Measurements from ENCODE around the gene IMPA2.
A peak's percentile ranks its signal among the peaks of the same experiment; 100 is the strongest.
"Not testable (repeated sequence)": the region's sequence is repeated elsewhere in the genome, so short reads cannot be mapped to it uniquely, and the experiment has no call there.

IMPA2 gene

DNA sequence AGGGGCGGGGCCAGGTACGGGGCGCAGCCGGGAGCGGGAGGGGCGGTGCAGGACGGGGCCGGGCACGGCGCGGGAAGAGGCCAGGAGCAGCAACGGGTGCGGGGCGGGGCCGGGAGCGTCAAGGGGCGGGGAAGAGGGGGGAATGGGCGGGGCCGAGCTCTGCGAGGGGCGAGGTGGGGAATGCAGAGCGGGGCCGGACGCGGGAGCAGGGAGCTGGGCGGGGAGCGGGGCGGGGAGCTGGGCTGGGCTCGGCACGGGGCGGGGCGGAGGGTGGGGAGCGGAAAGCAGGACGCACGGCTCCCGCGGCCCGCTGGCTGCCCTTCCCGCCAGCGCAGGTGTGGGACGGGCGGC is at the start of gene IMPA2:
TSS of gene IMPA2 (plus strand) at position 316 of the 351 bp plus-strand sequence. CDS start 163 bp downstream, outside the sequence.
- DNase-seq (ENCODE audit: low read depth in 3 of 3): peak in 1 of 3 donors; percentile 95

DNA sequence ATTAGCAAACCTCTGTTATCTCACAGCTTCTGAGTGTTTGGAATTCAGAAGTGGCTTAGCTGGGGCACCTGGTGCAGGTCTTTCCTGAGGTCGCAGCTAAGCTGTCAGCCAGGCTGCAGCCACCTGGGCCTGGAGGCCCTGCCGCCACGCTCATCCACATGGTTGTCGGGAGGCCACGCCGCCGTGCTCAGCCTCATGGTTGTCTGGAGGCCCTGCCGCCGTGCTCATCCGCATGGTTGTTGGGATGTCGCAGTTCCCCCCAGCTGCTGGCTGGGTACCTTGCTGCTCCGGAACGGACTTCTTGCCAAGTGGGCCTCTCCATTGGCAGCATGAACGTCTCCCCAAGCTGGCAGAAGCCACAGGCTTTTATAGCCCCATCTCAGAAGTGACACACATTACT is 48.9 kb upstream of the IMPA2 start:
- no peak for DNase-seq (ENCODE audit: low read depth in 3 of 3)

GRCh38 chr18:11937874-11938478 is 43.3 kb upstream of the IMPA2 start:
- peak; percentile 32 to 71 (median 65) for DNase-seq (ENCODE audit: low read depth in 3 of 3)

DNA sequence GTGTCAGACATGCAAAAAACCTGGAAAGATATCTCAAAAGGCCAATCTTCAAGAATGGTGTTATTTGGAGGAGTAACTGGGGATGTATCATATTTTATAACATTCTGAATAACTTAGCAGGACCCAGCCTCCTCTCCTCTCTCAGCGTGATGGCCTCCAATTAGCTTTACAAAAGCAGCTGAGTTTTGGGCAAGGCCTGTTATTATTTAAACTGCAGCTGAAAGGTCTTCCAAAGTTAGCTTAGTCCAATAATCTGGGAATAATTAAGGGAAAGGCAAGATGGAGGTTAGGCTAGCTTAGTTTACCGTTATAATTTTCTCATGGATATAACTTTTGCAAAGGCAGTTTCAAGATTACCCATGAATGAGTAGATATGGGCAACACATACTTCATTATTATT is 40.4 kb upstream of the IMPA2 start:
- no peak for DNase-seq (ENCODE audit: low read depth in 3 of 3)

DNA sequence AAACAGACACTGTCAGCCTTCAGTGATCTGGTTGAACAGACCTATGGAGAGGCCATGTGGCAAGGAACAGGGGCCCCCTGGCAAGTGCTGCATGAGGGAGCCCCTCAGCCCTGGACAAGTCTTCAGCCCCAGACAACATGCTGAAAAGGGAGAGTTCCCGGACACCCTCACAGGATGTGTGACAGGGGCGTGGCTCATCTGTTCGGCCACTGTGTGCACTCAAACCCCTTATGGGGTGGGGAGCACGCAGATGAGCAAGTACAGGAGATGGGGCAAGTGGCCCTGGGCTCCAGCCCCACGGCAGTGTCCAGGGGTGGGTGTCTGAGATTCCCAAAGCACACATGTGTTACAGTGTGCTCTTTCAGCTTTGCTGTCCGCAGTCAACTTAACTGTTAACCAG is 37.8 kb upstream of the IMPA2 start:
- DNase-seq (ENCODE audit: low read depth in 3 of 3): no peak

DNA sequence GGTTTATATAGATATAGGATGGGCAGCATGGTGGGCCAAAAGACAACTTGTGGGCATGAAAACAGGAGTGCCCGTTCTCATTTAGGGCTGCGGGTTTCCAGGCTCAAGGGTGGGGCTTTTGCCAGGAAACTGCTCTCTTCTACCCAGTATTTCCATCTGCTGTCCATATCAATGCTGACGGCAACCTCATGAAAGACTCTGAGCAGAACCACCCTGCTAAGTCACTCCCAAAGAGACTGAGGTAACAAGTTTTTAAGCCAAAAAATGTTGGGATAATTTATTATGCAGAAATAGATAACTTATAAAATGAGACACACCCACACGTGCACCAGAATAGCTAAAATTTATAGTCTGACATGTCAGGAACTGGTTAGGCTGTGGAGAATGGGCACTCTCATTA is 37.1 kb upstream of the IMPA2 start:
- no peak for DNase-seq (ENCODE audit: low read depth in 3 of 3)

DNA sequence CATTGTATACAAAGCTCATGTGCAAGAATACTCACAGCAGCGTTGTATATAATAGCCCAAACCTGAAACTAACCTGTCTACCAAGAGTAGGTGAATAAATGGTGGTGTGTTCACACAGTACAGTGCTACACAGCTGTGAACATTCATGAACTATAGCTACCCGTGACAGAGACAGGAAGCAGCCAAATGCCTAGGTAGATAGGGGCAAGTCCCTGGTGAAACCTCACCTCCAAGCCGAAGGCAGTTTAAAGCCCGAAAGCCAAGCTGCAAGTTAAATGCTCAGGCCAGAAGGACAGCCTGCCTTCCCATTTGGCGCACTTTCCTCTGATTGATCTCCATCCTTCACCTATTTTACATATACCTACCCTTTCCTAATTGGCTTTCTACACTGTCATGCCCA is 36.5 kb upstream of the IMPA2 start:
- DNase-seq (ENCODE audit: low read depth in 3 of 3): no peak

DNA sequence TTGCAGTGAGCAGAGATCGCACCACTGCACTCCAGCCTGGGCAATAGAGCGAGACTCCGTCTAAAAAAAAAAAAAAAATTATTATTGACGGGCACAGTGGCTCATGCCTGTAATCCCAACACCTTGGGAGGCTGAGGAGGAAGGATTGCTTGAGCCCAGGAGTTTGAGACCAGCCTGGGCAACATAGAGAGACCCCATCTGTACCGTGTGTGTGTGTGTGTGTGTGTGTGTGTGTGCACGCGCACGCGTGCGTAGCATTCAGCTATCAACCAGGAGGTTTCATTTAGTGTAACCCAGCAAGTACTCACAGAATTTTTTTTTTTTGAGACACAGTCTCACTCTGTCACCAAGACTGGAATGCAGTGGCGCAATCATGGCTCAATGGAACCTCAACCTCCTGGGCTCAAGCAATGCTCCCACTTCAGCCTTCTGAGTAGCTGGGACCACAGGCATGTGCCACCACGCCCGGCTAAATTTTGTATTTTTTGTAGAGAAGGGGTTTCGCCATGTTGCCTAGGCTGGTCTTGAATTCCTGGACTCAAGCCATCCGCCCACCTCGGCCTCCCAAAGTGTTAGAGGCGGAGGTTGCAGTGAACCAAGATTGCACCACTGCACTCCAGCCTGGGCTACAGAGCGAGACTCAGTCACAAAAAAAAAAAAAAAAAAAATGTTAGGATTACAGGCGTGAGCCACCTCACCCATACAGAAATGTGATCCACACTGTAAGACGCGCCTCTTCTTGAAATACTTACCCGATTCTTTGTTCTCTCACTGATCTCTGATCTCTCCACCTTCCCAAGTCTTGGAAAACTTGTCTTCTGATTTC is 35.3 kb upstream of the IMPA2 start:
- not testable (repeated sequence) for DNase-seq (ENCODE audit: low read depth in 3 of 3)

GRCh38 chr18:11946756-11947155 is 34.6 kb upstream of the IMPA2 start:
- no peak for DNase-seq (ENCODE audit: low read depth in 3 of 3)

DNA sequence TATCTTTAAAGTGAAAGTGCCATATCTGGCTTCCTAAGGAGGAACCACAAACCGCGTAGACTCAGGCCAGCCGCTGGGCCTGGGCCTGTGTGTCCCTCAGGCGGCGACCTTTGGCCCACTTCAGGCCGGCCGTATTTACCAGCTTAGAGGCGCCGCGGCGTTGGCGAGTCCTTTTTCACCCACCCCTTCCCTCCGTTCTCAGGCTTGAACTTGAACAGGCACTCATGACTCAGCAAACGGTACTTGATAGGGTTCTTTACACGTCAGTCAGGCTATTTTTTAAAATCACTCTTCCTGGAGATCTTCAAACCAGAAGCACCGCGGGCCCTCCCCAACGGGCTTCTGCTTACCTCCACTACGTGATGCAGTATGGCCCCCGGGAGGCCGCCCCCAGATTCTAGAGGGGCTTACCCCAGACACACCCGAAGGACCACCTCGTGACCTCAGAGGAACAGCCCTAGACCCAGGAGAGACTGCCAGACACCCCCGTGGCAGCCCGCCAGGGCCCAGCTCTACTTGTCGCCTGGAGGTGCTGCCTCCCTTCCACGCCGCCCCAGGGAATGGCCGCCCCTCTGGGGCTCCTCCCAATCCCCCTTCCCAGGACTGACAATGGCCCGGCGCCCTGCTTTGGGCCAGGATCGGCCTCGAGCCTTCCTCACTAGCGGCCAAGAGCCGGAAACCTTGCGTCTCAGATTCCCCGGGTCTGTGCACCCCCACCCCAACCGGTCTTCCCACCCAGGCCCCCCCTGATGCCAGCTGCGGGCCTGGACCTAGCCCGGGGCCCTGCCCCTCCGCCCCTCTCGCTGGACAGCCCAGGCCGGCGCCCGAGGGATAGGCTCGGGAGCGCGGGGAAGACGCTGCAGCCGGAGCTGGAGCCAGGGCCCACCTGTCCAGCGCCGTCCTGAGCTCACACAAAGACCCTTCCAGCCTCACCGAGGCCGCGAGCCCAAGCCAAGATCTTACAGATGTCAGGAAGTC is 33.8 kb upstream of the IMPA2 start:
- peak; percentile 35 to 50 (median 37) for DNase-seq (ENCODE audit: low read depth in 3 of 3)

DNA sequence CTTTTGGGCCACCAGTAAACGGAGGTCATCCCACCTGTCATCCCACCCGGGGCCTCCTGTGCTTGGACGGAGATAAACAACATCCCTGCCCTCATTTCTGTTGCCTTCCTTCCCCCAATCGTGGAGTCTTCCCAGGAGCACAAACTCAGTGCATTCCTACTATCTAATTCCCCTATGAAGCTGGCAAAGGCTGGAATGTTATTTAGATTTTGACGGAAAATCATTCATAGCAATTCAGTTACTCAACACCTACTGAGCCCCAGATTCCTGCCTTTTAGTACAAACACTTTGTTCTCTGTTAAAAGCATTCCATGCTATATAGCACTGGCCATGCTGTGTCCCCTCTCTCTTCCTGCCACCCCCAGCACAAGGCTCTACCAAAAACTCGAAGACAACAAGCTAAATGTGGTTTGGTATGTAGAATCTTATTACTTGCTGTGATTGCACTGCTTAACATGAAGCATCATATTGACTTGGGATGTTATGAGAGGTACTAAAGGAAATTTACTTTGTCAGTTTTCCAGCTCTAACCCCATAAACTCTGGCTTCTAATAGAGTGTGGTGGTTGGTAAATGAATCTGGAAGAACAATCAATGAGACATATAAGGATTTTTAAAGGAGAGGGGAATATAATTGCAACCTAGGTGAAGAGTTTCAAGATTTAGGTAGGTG is 32.3 kb upstream of the IMPA2 start:
- DNase-seq (ENCODE audit: low read depth in 3 of 3): no peak

GRCh38 chr18:11950824-11951223 is 30.5 kb upstream of the IMPA2 start:
- no peak for DNase-seq (ENCODE audit: low read depth in 3 of 3)

DNA sequence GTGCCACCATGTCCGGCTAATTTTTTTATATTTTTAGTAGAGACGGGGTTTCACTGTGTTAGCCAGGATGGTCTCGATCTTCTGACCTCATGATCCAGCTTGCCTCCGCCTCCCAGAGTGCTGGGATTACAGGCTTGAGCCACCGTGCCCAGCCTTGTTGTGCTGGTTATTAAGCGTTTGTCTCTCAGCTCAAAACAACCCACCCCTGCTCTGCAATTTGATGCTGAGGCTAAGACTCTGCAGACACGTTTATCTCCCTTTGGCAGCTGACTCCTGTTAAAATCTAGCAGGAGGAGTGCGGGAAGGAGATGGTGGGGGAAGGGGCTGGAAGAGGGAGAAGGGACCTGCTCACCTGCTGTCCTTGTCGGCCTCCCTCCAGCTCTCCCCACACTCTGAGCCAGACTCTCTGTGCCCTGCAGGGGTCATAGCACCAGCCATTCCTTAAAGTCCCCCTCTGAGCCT is 29.9 kb upstream of the IMPA2 start:
- no peak for DNase-seq (ENCODE audit: low read depth in 3 of 3)

- DNase-seq (ENCODE audit: low read depth in 3 of 3): no peak
These were observed 28.2 kb upstream of the IMPA2 start for GRCh38 chr18:11953113-11953512.

DNA sequence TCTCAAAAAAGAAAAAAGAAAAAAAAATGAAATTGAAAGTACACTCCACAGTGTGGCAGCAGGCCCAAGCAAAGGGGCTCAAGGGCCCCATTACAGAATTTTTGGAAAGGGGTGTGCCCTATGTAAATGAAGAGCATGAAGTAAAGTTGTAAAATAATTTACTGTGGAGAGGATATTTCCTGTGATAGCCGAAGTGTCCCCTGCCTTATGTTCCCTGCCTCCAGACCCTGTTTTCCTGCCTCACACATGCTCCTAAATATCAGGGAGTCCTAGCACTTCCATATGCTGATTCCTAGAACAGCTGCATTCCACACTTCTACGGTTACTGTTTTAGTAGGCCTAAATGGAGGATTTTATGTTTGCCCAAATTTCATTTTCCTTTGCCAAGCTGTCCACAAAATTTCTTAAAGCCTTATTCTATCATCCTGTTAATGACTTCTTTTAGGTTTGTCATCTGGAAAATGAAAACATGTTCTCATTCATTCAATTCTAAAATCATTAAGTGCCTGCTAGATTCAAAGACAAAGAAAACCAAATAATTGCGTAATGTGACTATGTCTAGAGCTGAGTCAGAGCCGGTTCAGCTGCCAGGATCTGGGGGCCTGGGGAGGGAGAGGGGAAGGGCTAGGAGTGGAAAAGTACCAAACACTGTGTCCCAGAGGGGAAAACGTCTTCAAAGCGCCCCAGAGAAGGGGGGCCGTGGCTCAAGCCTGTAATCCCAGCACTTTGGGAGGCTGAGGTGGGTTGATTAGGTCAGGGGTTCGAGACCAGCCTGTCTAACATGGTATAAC is 25.9 kb upstream of the IMPA2 start:
- no peak for DNase-seq (ENCODE audit: low read depth in 3 of 3)

DNA sequence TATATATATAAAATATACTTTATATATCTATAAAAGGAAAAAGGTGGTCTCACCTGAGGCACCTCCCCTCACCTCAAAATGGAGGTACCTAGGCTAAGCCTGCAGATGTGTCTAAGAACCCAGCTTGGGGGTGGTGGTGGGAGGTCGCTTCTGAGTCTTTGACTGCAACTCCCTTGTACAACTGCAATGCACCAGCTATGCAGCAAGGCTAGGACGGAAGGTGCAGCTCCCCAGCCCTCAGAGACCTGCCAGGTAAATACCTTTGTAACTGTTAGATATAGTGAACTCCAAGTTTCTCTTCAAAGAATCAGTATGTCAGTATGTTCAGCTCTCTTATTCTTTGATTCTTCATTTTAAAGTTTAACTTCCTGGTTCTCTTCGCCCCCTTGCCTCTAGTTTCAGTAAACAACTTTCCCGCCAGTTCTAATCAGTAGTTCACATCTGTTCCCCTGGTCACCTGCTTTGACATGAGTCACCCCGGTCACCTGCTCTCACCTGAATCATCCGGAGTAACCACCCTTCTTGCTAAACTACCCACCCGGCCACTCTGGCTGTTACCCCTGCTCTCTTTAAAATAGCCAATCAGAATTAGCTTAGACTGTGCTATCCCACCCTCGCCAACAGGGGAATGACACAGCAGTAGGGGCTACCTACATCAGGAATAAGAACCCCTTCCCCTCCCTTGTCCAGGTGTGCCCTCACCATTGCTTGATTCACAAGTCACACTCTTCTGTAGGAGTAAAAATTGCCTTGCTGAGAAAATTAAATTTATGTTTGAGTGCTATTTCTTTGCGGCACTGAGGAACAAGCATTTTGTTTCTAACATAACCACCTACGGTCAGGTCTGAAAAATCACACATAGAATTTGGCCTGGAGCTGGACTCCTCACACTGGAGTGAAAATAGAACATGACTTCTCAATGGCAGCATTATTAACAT is 24.7 kb upstream of the IMPA2 start:
- DNase-seq (ENCODE audit: low read depth in 3 of 3): no peak

DNA sequence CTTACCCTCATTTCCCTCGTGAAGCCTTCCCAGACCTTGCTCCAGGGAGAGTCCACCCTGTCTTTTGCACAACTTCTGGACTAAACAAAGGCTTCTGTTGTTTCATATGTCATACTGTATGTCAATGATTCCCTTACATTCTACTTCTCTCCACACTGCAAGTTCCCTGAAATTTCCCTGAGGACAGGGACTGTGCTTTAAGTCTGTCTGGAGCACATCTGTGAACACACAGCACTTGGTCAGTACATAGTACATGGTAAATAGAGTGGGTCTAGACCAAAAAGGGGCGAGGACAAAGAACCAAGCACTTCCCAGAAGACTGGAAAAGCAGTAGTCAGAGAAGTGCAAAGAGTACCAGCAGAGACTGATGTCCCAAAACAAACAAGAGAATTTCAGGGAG is 23.7 kb upstream of the IMPA2 start:
- DNase-seq (ENCODE audit: low read depth in 3 of 3): no peak

DNA sequence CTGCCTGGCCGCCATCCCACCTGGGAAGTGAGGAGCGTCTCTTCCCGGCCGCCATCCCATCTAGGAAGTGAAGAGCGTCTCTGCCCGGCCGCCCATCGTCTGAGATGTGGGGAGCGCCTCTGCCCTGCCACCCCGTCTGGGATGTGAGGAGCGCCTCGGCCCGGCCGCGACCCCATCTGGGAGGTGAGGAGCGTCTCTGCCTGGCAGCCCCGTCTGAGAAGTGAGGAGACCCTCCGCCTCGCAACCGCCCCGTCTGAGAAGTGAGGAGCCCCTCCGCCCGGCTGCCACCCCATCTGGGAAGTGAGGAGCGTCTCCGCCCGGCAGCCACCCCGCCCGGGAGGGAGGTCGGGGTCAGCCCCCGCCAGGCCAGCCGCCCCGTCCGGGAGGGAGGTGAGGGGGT is 21.7 kb upstream of the IMPA2 start:
- DNase-seq (ENCODE audit: low read depth in 3 of 3): not testable (repeated sequence)

GRCh38 chr18:11960743-11961380 is 20.4 kb upstream of the IMPA2 start:
- DNase-seq (ENCODE audit: low read depth in 3 of 3): no peak
